Subcutaneous adipose tissue (tissue), 4 donors: ENCODE results near the gene TNFSF11. TPM values are rescaled to one million over a fixed set of nuclear protein-coding genes. Genes with fewer than 3 reads are reported as not detected.

Source experiments
- total RNA-seq, 4 donors: library from RNA; depleted of rRNA; stranded (reverse); fragments of >200 nt; gene quantifications; one replicate each; pipeline ENCODE4 v1.1.0, GENCODE V29; 2016
- TF ChIP-seq, protein P1 (sequence below): fragments of 450-650 bp; IDR thresholded peaks from one replicate; pipeline ENCODE4 v1.5.1; 2016; ENCODE audit warnings: low read depth, mild to moderate bottlenecking, control low read depth, antibody characterized with exemption, moderate library complexity

The TNFSF11 gene
- total RNA-seq, 4 donors from 2014 or later: not detected

DNA sequence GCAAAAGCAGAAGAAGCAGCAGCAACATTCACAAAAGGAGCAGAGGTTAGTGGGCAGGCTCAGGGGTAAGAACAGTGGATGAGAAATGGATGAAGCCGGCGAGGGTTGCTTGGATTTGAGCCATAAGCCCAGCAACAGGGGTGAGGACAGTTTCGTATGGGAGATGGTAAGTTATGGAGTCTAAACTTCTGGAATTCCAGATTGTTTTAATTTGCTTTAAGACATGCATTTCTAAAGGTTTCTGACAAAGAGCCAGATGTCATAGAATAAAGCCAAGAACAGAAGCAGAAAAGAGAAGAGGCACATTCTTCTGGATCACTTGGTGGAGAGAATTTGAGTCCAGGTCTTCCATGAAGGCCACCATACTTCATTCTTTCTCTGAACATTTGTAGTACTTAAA lies 76.6 kb downstream of the TNFSF11 start:
- TF ChIP-seq, protein P1, sequence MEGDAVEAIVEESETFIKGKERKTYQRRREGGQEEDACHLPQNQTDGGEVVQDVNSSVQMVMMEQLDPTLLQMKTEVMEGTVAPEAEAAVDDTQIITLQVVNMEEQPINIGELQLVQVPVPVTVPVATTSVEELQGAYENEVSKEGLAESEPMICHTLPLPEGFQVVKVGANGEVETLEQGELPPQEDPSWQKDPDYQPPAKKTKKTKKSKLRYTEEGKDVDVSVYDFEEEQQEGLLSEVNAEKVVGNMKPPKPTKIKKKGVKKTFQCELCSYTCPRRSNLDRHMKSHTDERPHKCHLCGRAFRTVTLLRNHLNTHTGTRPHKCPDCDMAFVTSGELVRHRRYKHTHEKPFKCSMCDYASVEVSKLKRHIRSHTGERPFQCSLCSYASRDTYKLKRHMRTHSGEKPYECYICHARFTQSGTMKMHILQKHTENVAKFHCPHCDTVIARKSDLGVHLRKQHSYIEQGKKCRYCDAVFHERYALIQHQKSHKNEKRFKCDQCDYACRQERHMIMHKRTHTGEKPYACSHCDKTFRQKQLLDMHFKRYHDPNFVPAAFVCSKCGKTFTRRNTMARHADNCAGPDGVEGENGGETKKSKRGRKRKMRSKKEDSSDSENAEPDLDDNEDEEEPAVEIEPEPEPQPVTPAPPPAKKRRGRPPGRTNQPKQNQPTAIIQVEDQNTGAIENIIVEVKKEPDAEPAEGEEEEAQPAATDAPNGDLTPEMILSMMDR: no peak

DNA sequence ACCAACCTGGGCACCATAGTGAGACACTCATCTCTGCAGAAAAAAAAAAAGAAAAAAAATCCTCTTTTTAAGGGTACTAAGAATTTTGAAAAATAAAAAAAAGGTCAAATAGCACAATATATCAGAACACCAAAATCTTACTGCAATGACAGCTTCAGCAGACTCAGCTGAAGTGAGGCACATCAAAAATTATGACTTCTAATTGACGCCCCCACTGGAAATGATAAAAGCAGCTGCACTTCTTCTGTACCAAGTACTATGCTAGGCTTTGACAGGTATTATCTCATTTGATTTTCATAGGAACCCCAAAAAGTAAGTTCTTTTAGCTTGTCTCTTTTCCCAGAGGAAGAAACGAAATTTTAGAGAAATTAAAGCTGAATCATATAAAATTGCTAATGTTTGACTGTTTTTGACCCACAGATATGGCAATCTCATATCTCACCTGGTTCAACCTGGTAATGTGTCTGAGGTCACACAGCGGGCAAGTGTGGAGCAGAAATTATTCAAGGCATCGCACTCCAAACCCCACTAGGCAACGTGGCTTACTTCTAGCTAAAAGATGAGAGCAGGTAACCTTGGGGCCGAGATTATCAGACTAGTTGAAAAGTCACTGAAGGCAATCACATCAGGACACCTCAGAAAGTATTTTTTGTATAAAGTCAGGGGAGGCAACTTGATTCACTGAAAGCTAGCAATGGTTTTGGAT lies 78.1 kb downstream of the TNFSF11 start:
- TF ChIP-seq, protein P1: no peak

DNA sequence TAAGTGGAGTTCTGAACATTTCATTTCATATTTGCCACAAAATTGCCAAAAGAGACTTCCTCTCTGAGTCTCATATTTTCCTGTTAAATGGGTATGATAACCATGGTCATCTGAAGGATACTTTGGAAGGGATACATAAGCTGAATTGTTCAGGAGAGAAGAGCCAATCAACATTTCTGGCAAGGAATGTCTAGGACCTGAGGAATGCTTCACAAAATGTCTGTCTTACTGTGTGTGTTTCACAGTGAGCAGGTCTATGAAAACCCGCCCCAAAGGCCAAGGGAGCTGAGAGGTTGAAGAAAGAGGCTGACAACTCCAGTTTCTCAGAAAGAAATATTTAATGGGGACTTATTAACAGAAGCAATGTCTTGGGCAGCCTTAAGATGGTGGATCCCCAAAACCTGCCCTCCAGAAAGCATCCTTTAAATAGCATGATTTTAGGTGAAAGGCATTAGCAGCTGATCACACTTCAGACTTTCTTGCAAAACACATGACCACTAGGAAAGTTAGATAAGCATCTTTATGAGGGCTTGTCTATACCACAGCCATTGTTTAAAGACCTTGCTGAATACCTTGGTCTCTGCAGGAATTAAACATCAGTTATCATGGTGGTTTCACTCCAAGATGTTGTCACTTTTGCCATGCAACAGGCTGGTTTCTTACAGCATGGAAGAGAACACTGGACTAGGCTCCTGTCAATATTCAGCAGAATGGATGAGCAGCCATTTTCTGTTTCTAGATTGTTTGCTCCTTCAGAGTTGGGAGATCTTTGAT lies 78.9 kb downstream of the TNFSF11 start:
- TF ChIP-seq, protein P1: no peak

DNA sequence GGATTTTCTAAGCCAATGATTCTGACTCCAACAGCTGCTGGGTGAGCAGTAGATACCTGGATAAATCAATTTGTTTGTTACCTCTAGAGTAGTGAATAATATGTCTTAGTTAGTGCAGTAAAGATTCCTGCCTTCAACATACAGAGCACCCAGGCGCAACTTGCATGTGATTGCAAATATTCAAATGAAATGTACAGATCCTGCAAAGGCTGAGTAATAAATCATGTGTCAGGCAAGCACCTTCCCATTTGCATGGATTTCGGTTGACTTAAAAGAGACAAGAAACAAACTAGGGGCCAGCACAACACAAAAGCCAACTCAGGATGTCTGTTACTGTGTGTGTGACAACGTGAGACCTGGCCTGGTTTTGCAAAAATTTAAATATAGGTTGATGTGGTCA lies 79.7 kb downstream of the TNFSF11 start:
- TF ChIP-seq, protein P1: no peak

DNA sequence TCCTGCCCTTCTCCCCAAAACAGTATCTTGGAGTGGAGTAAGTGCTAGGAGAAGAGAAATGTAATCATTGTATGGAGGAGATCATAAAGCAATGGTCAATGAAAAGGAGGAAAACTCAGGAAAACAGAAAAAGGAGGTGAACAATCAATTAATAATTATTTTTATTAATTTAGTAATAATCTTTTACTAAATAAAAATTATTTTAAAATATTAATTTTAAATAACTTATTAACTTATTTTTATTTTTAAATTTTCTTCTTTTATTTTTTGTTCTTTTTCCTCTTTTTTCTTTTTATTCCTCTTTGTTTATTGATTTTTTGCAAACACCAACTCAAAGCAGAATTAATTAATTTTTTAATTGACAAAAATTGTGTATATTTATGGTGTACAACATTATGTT lies 80.3 kb downstream of the TNFSF11 start:
- TF ChIP-seq, protein P1: no peak

DNA sequence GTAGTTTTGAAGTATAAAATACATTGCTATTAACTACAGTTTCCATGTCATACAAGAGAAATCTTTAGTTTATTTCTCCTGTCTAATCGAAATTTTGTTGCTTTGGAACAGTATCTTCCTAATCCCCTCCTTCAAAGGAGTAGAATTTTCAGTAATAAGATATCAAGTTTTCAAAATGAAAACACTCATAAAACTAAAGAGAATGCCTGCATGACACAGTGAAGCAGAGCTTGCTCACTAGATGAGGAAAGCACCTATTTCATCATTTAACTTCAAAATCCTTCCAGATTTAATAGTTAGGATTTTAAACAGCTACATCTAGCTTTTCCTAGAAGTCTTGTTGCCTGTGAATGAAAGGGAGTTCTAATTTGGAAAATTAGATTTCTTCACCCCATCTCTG lies 80.8 kb downstream of the TNFSF11 start:
- TF ChIP-seq, protein P1: no peak

DNA sequence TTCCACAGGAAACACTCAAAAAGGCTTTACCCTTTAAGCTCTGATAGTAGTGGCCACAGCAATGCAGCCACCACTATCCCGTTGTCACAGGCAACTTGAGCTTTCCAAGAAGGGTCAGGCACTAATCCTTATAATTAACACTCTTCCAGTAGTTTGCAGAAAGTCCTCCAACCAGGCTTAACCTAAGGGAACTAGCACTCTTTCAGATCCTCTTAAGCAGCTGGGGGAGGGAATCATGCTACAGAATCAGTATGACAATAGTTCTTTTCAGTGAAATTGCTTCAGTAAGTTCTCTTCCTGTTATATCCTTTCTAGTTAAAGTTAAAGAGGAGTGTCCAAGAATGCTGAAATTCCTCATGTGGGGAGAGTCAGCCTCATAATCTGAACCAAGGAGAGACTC lies 82.2 kb downstream of the TNFSF11 start:
- TF ChIP-seq, protein P1: no peak
